Measurements from ENCODE around the gene MAD1L1. TPM values are rescaled to one million over a fixed set of nuclear protein-coding genes. Genes with fewer than 3 reads are reported as not detected.

The MAD1L1 gene
- total and polyA plus RNA-seq, 11 donors = 11.1 to 29.7 (median 20.9) TPM

DNA sequence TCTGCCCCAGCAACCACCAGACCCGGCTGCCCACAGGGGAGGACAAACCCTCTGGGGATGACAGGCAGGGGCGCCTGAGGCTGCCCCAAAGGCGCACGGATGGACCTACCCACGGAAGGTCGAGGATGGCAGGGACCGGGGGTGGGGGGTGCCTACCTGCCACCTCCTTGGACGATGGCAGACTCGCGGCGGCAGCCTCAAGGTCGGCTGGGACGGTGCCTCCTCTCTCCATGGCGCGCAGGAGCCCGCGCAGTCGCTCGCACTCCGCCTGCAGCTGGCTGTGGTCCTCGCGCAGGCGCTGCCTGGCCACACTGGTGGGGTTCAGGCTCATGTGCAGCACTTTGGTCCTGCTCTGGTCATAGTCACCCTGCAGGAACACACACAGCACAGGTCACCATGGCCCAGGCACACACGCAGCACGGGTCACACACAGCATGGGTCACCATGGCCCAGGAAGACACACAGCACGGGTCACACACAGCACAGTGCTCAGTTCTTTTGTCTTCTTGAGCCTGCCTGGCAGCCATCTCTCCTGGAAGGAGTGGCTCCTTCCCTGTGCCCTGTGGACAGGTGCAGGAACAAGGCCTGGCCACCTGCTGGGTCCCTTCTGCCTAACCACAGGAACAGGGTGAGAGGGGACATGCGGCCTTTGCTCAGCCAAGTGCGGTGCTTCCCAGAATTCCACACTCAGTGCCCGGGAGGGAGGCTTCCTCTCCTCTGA, 296.1 kb downstream of the MAD1L1 start:
- Histone ChIP-seq H3K36me3 (peaks cover 0 to 19% (median 0%) of the 10 kb centered on the region in 9 donors), H3K4me1 (peaks cover 0 to 31% (median 9%) of the 10 kb centered on the region in 12 donors), H3K4me3 (no peak overlapping the region), H3K9me3 (no peaks in the 10 kb centered on the region), H3K27me3 (no peaks in the 10 kb centered on the region), H3K27ac (no peak overlapping the region)
- 90 to 96% (median 93%) methylated on average over 22 to 29 of the region's 29 CpGs for WGBS, 4 donors
- TF ChIP-seq CTCF (IDR thresholded peaks at IDR 0.05) = no peak
- no peak for ATAC-seq
- intact Hi-C loops (cut with DNase I) = no loop called here
- DNase-seq = peak in 3 of 5 donors; percentile 18 to 60 (median 24)

DNA sequence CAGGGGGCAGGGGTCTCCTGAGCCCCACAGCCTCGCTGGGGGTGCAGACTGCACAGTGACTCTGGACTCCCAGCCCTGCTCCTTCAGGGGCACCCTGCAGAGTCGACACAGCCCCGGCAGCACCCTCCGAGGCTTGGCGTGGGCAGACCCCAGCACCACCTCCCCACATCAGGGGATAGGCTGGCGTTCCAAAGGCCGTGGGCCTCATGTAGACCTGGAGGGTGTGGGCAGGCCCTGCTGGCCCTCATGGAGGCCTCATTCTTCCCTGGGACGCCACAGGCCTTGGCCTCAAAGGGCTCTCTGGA, 296.8 kb downstream of the MAD1L1 start:
- no peak overlapping the region for H3K27ac ChIP-seq
- ATAC-seq (no peak), DNase-seq (peak in 3 of 5 donors; percentile 10 to 28 (median 19))
- H3K4me1 ChIP-seq = peaks cover 0 to 25% (median 9%) of the 10 kb centered on the region in 12 donors
- 95 to 98% (median 97%) methylated on average over 7 to 8 of the region's 8 CpGs for WGBS, 4 donors
- H3K9me3 ChIP-seq = no peaks in the 10 kb centered on the region
- intact Hi-C loops (cut with DNase I) = no loop called here
- H3K36me3 ChIP-seq = peaks cover 0 to 19% (median 0%) of the 10 kb centered on the region in 9 donors
- TF ChIP-seq CTCF (IDR thresholded peaks at IDR 0.05) (no peak), POLR2A (IDR thresholded peaks at IDR 0.05) (no peak)
- H3K27me3 ChIP-seq = no peaks in the 10 kb centered on the region
- no peak overlapping the region for H3K4me3 ChIP-seq

DNA sequence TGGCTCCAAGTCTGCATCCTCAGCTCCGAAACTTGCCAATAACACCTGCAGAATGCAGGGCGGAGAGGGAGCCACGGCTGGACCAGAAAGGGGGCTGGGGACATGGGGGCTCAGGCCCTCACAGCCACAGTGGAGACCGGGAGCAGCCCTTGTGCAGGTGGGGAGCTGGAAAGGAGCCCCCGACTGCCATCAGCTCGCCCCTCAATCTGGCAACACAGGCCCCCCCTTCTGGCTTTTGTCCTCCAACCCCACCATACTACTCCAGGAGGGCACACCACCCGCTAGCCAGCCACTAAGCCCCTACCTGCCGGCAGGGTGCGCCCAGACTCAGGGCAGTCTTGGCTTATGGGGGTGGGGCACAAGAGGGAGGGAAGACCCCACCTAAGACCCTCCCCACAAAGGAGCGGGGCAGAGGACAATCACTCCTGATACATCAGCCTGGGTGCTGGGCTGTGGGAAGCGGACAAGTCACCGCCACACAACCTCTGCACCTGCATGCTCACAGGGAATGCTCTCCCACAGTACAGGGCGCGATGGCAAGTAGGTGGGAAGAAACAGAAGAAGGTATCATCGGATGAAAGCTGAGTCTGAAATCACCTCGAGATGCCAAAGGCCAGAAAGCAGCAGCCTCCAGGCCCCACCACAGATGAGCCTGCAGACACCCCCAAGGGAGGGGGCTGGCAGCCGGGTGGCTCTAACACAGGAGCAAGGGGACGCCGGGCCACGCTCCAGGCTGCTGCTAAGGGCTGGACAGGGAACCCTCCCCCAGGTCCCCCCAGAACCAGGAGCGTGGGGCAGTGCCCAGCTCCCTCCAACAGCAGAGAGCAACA, 297.4 kb downstream of the MAD1L1 start:
- WGBS, 4 donors = 96 to 97% (median 97%) methylated on average over 18 to 21 of the region's 21 CpGs
- intact Hi-C loops (cut with DNase I) = no loop called here
- peaks cover 0 to 19% (median 0%) of the 10 kb centered on the region in 9 donors for H3K36me3 ChIP-seq
- no peaks in the 10 kb centered on the region for H3K27me3 ChIP-seq
- H3K9me3 ChIP-seq = no peaks in the 10 kb centered on the region
- TF ChIP-seq CTCF (IDR thresholded peaks at IDR 0.05) (no peak), POLR2A (IDR thresholded peaks at IDR 0.05) (no peak)
- peaks cover 0 to 19% (median 8%) of the 10 kb centered on the region in 12 donors for H3K4me1 ChIP-seq
- ATAC-seq = no peak
- no peak overlapping the region for H3K4me3 ChIP-seq
- H3K27ac ChIP-seq = no peak overlapping the region
- peak in 3 of 5 donors; percentile 17 to 46 (median 24) for DNase-seq

DNA sequence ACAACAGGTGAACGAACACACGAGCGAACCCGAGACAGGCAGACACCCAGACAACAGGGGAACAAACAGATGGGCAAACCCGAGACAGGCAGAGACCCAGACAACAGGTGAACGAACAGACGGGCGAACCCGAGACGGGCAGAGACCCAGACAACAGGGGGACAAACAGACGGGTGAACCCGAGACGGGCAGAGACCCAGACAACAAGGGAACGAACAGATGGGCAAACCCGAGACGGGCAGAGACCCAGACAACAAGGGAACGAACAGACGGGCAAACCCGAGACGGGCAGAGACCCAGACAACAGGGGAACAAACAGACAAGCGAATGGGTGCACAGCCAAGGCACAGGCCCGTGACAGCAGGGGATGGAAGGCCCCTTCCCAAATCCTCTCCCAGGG, 298.0 kb downstream of the MAD1L1 start:
- H3K27ac ChIP-seq = no peak overlapping the region
- peaks cover 0 to 19% (median 0%) of the 10 kb centered on the region in 9 donors for H3K36me3 ChIP-seq
- no peak for TF ChIP-seq POLR2A (IDR thresholded peaks at IDR 0.05)
- TF ChIP-seq CTCF (IDR thresholded peaks at IDR 0.05) = no peak
- ATAC-seq (no peak), DNase-seq (no peak)
- peaks cover 0 to 15% (median 2%) of the 10 kb centered on the region in 12 donors for H3K4me1 ChIP-seq
- H3K27me3 ChIP-seq = no peaks in the 10 kb centered on the region
- WGBS, 4 donors = 95 to 98% (median 97%) methylated on average over 22 of the region's 22 CpGs
- H3K9me3 ChIP-seq = no peaks in the 10 kb centered on the region
- H3K4me3 ChIP-seq = no peak overlapping the region
- intact Hi-C loops (cut with DNase I) = no loop called here
